GM21515 (cell line): Measurements from ENCODE around the gene TTC27.
"Not testable (repeated sequence)": the region's sequence is repeated elsewhere in the genome, so short reads cannot be mapped to it uniquely, and the experiment has no call there.

Experiments used
- ATAC-seq: cut with Tn5 transposase; IDR thresholded peaks from one replicate; pipeline ENCODE4 v1.9.1; 2021; ENCODE audit not compliant: unreplicated experiment

Gene TTC27

GRCh38 chr2:32718752-32719151, 90.9 kb downstream of the TTC27 start:
- ATAC-seq: no peak

GRCh38 chr2:32719430-32719829, 91.6 kb downstream of the TTC27 start:
- ATAC-seq: no peak

- no peak for ATAC-seq
Measured at GRCh38 chr2:32719933-32720716, 92.3 kb downstream of the TTC27 start.

- no peak for ATAC-seq
Measured at GRCh38 chr2:32720771-32721170, 92.9 kb downstream of the TTC27 start.

- no peak for ATAC-seq
Measured at GRCh38 chr2:32721376-32721775, 93.5 kb downstream of the TTC27 start.

- no peak for ATAC-seq
Measured at GRCh38 chr2:32723467-32724079, 95.7 kb downstream of the TTC27 start.

GRCh38 chr2:32726678-32727077, 98.8 kb downstream of the TTC27 start:
- not testable (repeated sequence) for ATAC-seq

GRCh38 chr2:32727157-32727556, 99.3 kb downstream of the TTC27 start:
- no peak for ATAC-seq

- not testable (repeated sequence) for ATAC-seq
Measured at GRCh38 chr2:32730958-32731357, 103.1 kb downstream of the TTC27 start.

GRCh38 chr2:32732120-32732519, 104.3 kb downstream of the TTC27 start:
- no peak for ATAC-seq

- no peak for ATAC-seq
Measured at GRCh38 chr2:32732912-32733472, 105.1 kb downstream of the TTC27 start.

GRCh38 chr2:32735348-32735747, 107.5 kb downstream of the TTC27 start:
- no peak for ATAC-seq

- no peak for ATAC-seq
Measured at GRCh38 chr2:32738939-32739338, 111.1 kb downstream of the TTC27 start.

- no peak for ATAC-seq
Measured at GRCh38 chr2:32739664-32740063, 111.8 kb downstream of the TTC27 start.

- no peak for ATAC-seq
Measured at GRCh38 chr2:32741575-32741974, 113.7 kb downstream of the TTC27 start.

- no peak for ATAC-seq
Measured at GRCh38 chr2:32742376-32742775, 114.5 kb downstream of the TTC27 start.

GRCh38 chr2:32743480-32744236, 115.8 kb downstream of the TTC27 start:
- no peak for ATAC-seq

- no peak for ATAC-seq
Measured at GRCh38 chr2:32745191-32745590, 117.3 kb downstream of the TTC27 start.

GRCh38 chr2:32745675-32746074, 117.8 kb downstream of the TTC27 start:
- no peak for ATAC-seq

GRCh38 chr2:32746669-32747068, 118.8 kb downstream of the TTC27 start:
- ATAC-seq: no peak

- no peak for ATAC-seq
Measured at GRCh38 chr2:32748158-32748557, 120.3 kb downstream of the TTC27 start.

GRCh38 chr2:32750880-32751279, 123.0 kb downstream of the TTC27 start:
- ATAC-seq: no peak
